SK-N-SH (cell line): ENCODE data around the gene GRIP2. TPM values are rescaled to one million over a fixed set of nuclear protein-coding genes. Genes with fewer than 3 reads are reported as not detected.

ENCODE experiments used
- CTCF ChIA-PET: fragments of 300-600, 350-600 bp; formaldehyde crosslinking; extraction: SDS; loops from one replicate; lab custom pipeline; 2021; lab: Yijun Ruan, JAX
- POLR2A ChIA-PET: fragments of 350-600 bp; sonication (Branson Sonifier 250); formaldehyde crosslinking; extraction: SDS; loops from one replicate; lab custom pipeline; 2020; ENCODE audit warnings: antibody characterized with exemption, inconsistent platforms; lab: Yijun Ruan, JAX
- DNase-seq: peaks from one replicate; pipeline ENCODE4 v3.0.0; 2012
- H2AFZ ChIP-seq: fragments of 200-600 bp; sonication (generic); 2 replicates; pipeline ENCODE4 v1.8.1; 2016; ENCODE audit warnings: antibody characterized with exemption, mild to moderate bottlenecking, low read depth
- H3F3A ChIP-seq: fragments of 200-600 bp; sonication (generic); replicated peaks from 2 replicates; pipeline ENCODE3; 2016; ENCODE audit warnings: antibody characterized with exemption, mild to moderate bottlenecking; ENCODE audit not compliant: insufficient read depth
- H3K27ac ChIP-seq, 2 experiments: fragments of 200-500 bp in 1 of 2; fragments of 200-600 bp in 1 of 2; sonication (Bioruptor generic) in 1 of 2; sonication (generic), shearing (Covaris generic) in 1 of 2; 2 replicates each; pipeline versions ENCODE4 v1.5.1 to v1.6.1; 2014 to 2016; ENCODE audit warnings: low read depth in 2 of 2, inconsistent platforms in 1 of 2, low read length in 1 of 2, mild to moderate bottlenecking in 1 of 2, mixed read lengths in 1 of 2
- H3K27me3 ChIP-seq: fragments of 200-600 bp; sonication (generic), shearing (Covaris generic); 2 replicates; pipeline ENCODE4 v1.6.1; 2016; ENCODE audit warnings: mixed run types; ENCODE audit not compliant: insufficient read depth
- H3K36me3 ChIP-seq, 2 experiments: fragments of 200-500 bp in 1 of 2; fragments of 200-600 bp in 1 of 2; sonication (Bioruptor generic) in 1 of 2; sonication (generic) in 1 of 2; replicated peaks in 1 of 2; 2 replicates each; pipeline versions ENCODE3 to v1.5.1; 2014 to 2016; ENCODE audit warnings: low read length in 1 of 2, mild to moderate bottlenecking in 1 of 2; ENCODE audit not compliant: insufficient read depth in 2 of 2, control insufficient read depth in 1 of 2
- H3K4me1 ChIP-seq, 2 experiments: fragments of 200-500 bp in 1 of 2; fragments of 200-600 bp in 1 of 2; sonication (Bioruptor generic) in 1 of 2; sonication (generic), shearing (Covaris generic) in 1 of 2; 2 replicates each; pipeline versions ENCODE4 v1.5.1 to v1.6.1; 2014 to 2016; ENCODE audit warnings: low read depth in 1 of 2, low read length in 1 of 2, mixed run types in 1 of 2; ENCODE audit not compliant: insufficient read depth in 2 of 2, control insufficient read depth in 1 of 2
- H3K4me2 ChIP-seq: fragments of 200-600 bp; sonication (generic), shearing (Covaris generic); 2 replicates; pipeline ENCODE4 v1.6.1; 2017; ENCODE audit warnings: mixed run types
- H3K4me3 ChIP-seq, 2 experiments: fragments of 200-500 bp in 1 of 2; fragments of 200-600 bp in 1 of 2; sonication (Bioruptor generic) in 1 of 2; sonication (generic), shearing (Covaris generic) in 1 of 2; 2 replicates each; pipeline versions ENCODE4 v1.5.1 to v1.8.1; 2014 to 2016; ENCODE audit warnings: low read depth in 2 of 2, inconsistent platforms in 1 of 2, low read length in 1 of 2, mild to moderate bottlenecking in 1 of 2, mixed read lengths in 1 of 2, moderate library complexity in 1 of 2
- H3K79me2 ChIP-seq: fragments of 200-600 bp; sonication (generic); 2 replicates; pipeline ENCODE4 v1.8.1; 2017; ENCODE audit warnings: mild to moderate bottlenecking; ENCODE audit not compliant: insufficient read depth
- H3K9ac ChIP-seq: fragments of 200-600 bp; sonication (generic); 2 replicates; pipeline ENCODE4 v1.6.1; 2017; ENCODE audit warnings: mixed run types
- H3K9me2 ChIP-seq: fragments of 200-600 bp; sonication (generic); 2 replicates; pipeline ENCODE4 v1.6.1; 2017; ENCODE audit warnings: mixed run types
- H3K9me3 ChIP-seq: fragments of 200-600 bp; sonication (generic); 2 replicates; pipeline ENCODE4 v1.6.1; 2017; ENCODE audit warnings: mixed run types, mild to moderate bottlenecking, moderate library complexity
- H4K20me1 ChIP-seq: fragments of 200-600 bp; sonication (generic); 2 replicates; pipeline ENCODE4 v1.6.1; 2017; ENCODE audit warnings: mild to moderate bottlenecking, mixed run types; ENCODE audit not compliant: insufficient read depth
- CHD2 ChIP-seq: fragments of 150-350 bp; IDR thresholded peaks from 2 replicates; pipeline ENCODE4 v1.6.1; 2018; ENCODE audit warnings: low read length; ENCODE audit not compliant: partially characterized antibody
- FOSL2 ChIP-seq: IDR thresholded peaks from 2 replicates; pipeline ENCODE4 v1.4.0; 2012; ENCODE audit warnings: low read depth, mild to moderate bottlenecking, moderate library complexity, borderline replicate concordance
- FOXJ3 ChIP-seq: sonication (generic); formaldehyde crosslinking; IDR thresholded peaks from 2 replicates; pipeline ENCODE4 v1.5.1; 2020; ENCODE audit warnings: mild to moderate bottlenecking, missing genetic modification reagents
- GABPA ChIP-seq: IDR thresholded peaks from 2 replicates; pipeline ENCODE4 v1.4.0; 2012; ENCODE audit warnings: low read depth, mild to moderate bottlenecking
- GATA2 ChIP-seq: sonication (generic); formaldehyde crosslinking; IDR thresholded peaks from 2 replicates; pipeline ENCODE4 v1.5.0; 2020; ENCODE audit warnings: mild to moderate bottlenecking, missing genetic modification reagents
- MEF2A ChIP-seq: IDR thresholded peaks from 2 replicates; pipeline ENCODE4 v1.4.0; 2012; ENCODE audit warnings: low read depth, borderline replicate concordance
- MXI1 ChIP-seq: IDR thresholded peaks from 2 replicates; pipeline ENCODE4 v1.6.1; 2012; ENCODE audit warnings: mild to moderate bottlenecking, low read depth, low read length, improper control_type of control experiment
- NFIC ChIP-seq: IDR thresholded peaks from 2 replicates; pipeline ENCODE4 v1.4.0; 2012; ENCODE audit warnings: borderline replicate concordance
- POLR2AphosphoS5 ChIP-seq: IDR thresholded peaks from 2 replicates; pipeline ENCODE4 v1.6.1; 2012; ENCODE audit warnings: low read depth, low read length
- RAD21 ChIP-seq: IDR thresholded peaks from 2 replicates; pipeline ENCODE4 v1.6.1; 2012; ENCODE audit warnings: mild to moderate bottlenecking, low read length
- REST ChIP-seq: IDR thresholded peaks from 2 replicates; pipeline ENCODE4 v1.6.1; 2012; ENCODE audit warnings: mild to moderate bottlenecking, low read depth, low read length, moderate library complexity
- RFX5 ChIP-seq: IDR thresholded peaks from 2 replicates; pipeline ENCODE4 v1.6.1; 2012; ENCODE audit warnings: mild to moderate bottlenecking, improper control_type of control experiment, low read length
- RXRA ChIP-seq: IDR thresholded peaks from 2 replicates; pipeline ENCODE4 v1.4.0; 2012; ENCODE audit warnings: low read depth, mild to moderate bottlenecking, borderline replicate concordance
- SIN3A ChIP-seq: IDR thresholded peaks from 2 replicates; pipeline ENCODE4 v1.6.1; 2012; ENCODE audit warnings: low read depth, mild to moderate bottlenecking, low read length, moderate library complexity, borderline replicate concordance
- SMC3 ChIP-seq: IDR thresholded peaks from 2 replicates; pipeline ENCODE4 v1.6.1; 2012; ENCODE audit warnings: low read depth, low read length, improper control_type of control experiment
- TAF1 ChIP-seq: IDR thresholded peaks from 2 replicates; pipeline ENCODE4 v1.6.1; 2012; ENCODE audit warnings: low read depth, mild to moderate bottlenecking, low read length, moderate library complexity, borderline replicate concordance
- TCF12 ChIP-seq: IDR thresholded peaks from 2 replicates; pipeline ENCODE4 v1.4.0; 2012
- TEAD4 ChIP-seq: IDR thresholded peaks from 2 replicates; pipeline ENCODE4 v1.4.0; 2012; ENCODE audit warnings: mild to moderate bottlenecking, borderline replicate concordance; ENCODE audit not compliant: insufficient read depth
- USF1 ChIP-seq: IDR thresholded peaks from 2 replicates; pipeline ENCODE4 v1.4.0; 2012; ENCODE audit warnings: low read depth, borderline replicate concordance
- YY1 ChIP-seq: IDR thresholded peaks from 2 replicates; pipeline ENCODE4 v1.4.0; 2012; ENCODE audit warnings: low read depth, mild to moderate bottlenecking
- WGBS: methylation state at CpG from one replicate; pipeline ENCODE4 v1.1.6; 2017; ENCODE audit warnings: low lambda C conversion rate; 5-methylcytosine and 5-hydroxymethylcytosine counted together
- polyA plus RNA-seq, 3 experiments: library from polyadenylated mRNA; depleted of rRNA; stranded (reverse); fragments of >200 nt; gene quantifications; 2 replicates each; pipeline ENCODE4 v1.2.3, GENCODE V29; 2012

GRIP2 gene
- polyA plus RNA-seq, 1 of the 3 experiments (the other 2 are of a cell fraction), result 0.15 TPM

- WGBS, result 78% methylated on average over 8 of the region's 8 CpGs
- DNase-seq, result peak; percentile 53
- Histone ChIP-seq H3K9me3 (no peaks in the 10 kb centered on the region), H3K27ac (peak overlapping the region in 1 of 2 experiments; percentile 41; a peak in 1 of 4 replicates), H3K9ac (no peak overlapping the region), H4K20me1 (no peaks in the 10 kb centered on the region), H3K4me1 (peaks cover 0 to 14% of the 10 kb centered on the region in 2 experiments; a peak in 1 of 4 replicates), H3K27me3 (no peaks in the 10 kb centered on the region), H3K4me2 (no peak overlapping the region), H2AFZ (no peak overlapping the region), H3K79me2 (no peaks in the 10 kb centered on the region), H3K4me3 (no peak overlapping the region), H3K36me3 (peaks cover 23 to 51% of the 10 kb centered on the region in 2 experiments), H3K9me2 (no peaks in the 10 kb centered on the region), H3F3A (no peaks in the 10 kb centered on the region)
- TF ChIP-seq MXI1 (no peak), YY1 (no peak), RAD21 (no peak), CHD2 (no peak), MEF2A (no peak), TAF1 (no peak), SIN3A (no peak), RXRA (no peak), TCF12 (no peak), FOXJ3 (CRISPR knock-in tag) (no peak), REST (no peak)
- ChIA-PET POLR2A (no interaction called here), CTCF (interaction anchor here (1.0 to 5.9 kb wide), 6 partner anchors 11 to 277 kb away, joined by 3 to 43 read pairs (median 6); no protein-coding TSS in a partner anchor)
These were observed 59.7 kb downstream of the GRIP2 start for GRCh38 chr3:14480207-14481017.

- no peak overlapping the region for H3K4me2 ChIP-seq
- no peaks in the 10 kb centered on the region for H3K79me2 ChIP-seq
- no peak overlapping the region for H3K27ac ChIP-seq
- DNase-seq, result no peak
- no peaks in the 10 kb centered on the region for H3K27me3 ChIP-seq
- POLR2A ChIA-PET, result no interaction called here
- H3K36me3 ChIP-seq, result peaks cover 23 to 49% of the 10 kb centered on the region in 2 experiments
- WGBS, result 100% methylated on average over 2 of the region's 6 CpGs
- no peak overlapping the region for H2AFZ ChIP-seq
- H3K9ac ChIP-seq, result no peak overlapping the region
- peaks cover 0 to 14% of the 10 kb centered on the region in 2 experiments; a peak in 1 of 4 replicates for H3K4me1 ChIP-seq
- CTCF ChIA-PET, result interaction anchor here (1.0 to 5.9 kb wide), 7 partner anchors 12 to 276 kb away, joined by 3 to 43 read pairs (median 3); no protein-coding TSS in a partner anchor
- no peaks in the 10 kb centered on the region for H4K20me1 ChIP-seq
- H3K9me2 ChIP-seq, result no peaks in the 10 kb centered on the region
- no peaks in the 10 kb centered on the region for H3F3A ChIP-seq
- no peaks in the 10 kb centered on the region for H3K9me3 ChIP-seq
- no peak overlapping the region for H3K4me3 ChIP-seq
- TF ChIP-seq POLR2AphosphoS5, result no peak
- no peak for TF ChIP-seq NFIC
- TF ChIP-seq RFX5, result no peak
- TF ChIP-seq TEAD4, result no peak
- no peak for TF ChIP-seq REST
- TF ChIP-seq SMC3, result no peak
- no peak for TF ChIP-seq MXI1
- TF ChIP-seq USF1, result no peak
- no peak for TF ChIP-seq FOSL2
- no peak for TF ChIP-seq GABPA
- TF ChIP-seq GATA2 (CRISPR knock-in tag), result no peak
- no peak for TF ChIP-seq RXRA
These were observed 60.6 kb downstream of the GRIP2 start for GRCh38 chr3:14479591-14479990.
